Duodenal mucosa (tissue), 2 donors: Measurements from ENCODE around the gene XAGE2.

ENCODE experiments used
- H3K27ac ChIP-seq: one replicate; pipeline ENCODE4 v1.7.0; 2013; ENCODE audit warnings: low read depth, low read length
- H3K27me3 ChIP-seq, 2 donors: one replicate each; pipeline ENCODE4 v1.7.0; 2013; ENCODE audit warnings: low read length in 2 of 2, control low read depth in 1 of 2; ENCODE audit not compliant: insufficient read depth in 2 of 2, control insufficient read depth in 1 of 2
- H3K36me3 ChIP-seq, 2 donors: one replicate each; pipeline ENCODE4 v1.7.0; 2013; ENCODE audit warnings: low read length in 2 of 2, control low read depth in 1 of 2; ENCODE audit not compliant: insufficient read depth in 2 of 2, control insufficient read depth in 1 of 2
- H3K4me1 ChIP-seq, 2 donors: one replicate each; pipeline ENCODE4 v1.7.0; 2013; ENCODE audit warnings: low read length in 2 of 2, control low read depth in 1 of 2; ENCODE audit not compliant: insufficient read depth in 2 of 2, control insufficient read depth in 1 of 2
- H3K4me3 ChIP-seq, 2 donors: one replicate each; pipeline ENCODE4 v1.7.0; 2013; ENCODE audit warnings: low read length in 2 of 2, low read depth in 1 of 2
- H3K9ac ChIP-seq, 2 donors: one replicate each; pipeline ENCODE4 v1.7.0; 2013; ENCODE audit warnings: low read length in 2 of 2, low read depth in 1 of 2
- H3K9me3 ChIP-seq, 2 donors: one replicate each; pipeline ENCODE4 v1.7.0; 2013; ENCODE audit warnings: low read length in 2 of 2, control low read depth in 1 of 2; ENCODE audit not compliant: control insufficient read depth in 1 of 2

Gene XAGE2

GRCh38 chrX:52424656-52425055, 55.8 kb downstream of the XAGE2 start:
- H3K9me3 ChIP-seq = no peaks in the 10 kb centered on the region
- no peak overlapping the region for H3K9ac ChIP-seq
- H3K4me1 ChIP-seq = no peaks in the 10 kb centered on the region
- no peaks in the 10 kb centered on the region for H3K27me3 ChIP-seq
- H3K36me3 ChIP-seq = no peaks in the 10 kb centered on the region
- H3K4me3 ChIP-seq = no peak overlapping the region
- no peak overlapping the region for H3K27ac ChIP-seq
